GM10266 (cell line): ENCODE data around the gene CARD14.

Experiments
- DNase-seq: peaks from one replicate; pipeline ENCODE4 v3.0.0; 2012; ENCODE audit errors: extremely low spot score
- TF ChIP-seq, protein P1 (sequence below): IDR thresholded peaks from 2 replicates; pipeline ENCODE4 v1.5.1; 2012; ENCODE audit warnings: mild to moderate bottlenecking, low read depth; ENCODE audit not compliant: control insufficient read depth, insufficient read depth; ENCODE audit errors: missing control alignments

CARD14 gene

DNA sequence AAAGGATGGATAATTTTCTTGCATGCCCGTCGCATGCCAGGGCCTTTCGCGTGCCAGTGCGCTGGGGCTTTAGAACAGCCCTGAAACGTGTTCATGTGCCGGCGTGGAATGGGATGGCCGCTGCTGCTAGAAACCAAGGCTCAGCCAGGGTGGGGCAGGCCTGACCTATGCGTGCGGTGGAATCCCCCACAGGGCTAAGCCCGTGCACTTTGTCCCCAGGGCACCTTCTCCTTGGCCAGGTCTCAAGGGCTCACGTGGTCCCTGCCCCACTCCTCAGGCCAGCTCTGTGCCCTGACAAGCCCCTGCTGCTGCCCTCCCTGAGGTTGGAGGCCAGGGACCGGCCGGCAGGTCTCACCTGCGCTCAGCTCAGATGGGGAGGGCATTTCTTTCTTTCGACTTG is 77.7 kb downstream of the CARD14 start:
- TF ChIP-seq, protein P1, sequence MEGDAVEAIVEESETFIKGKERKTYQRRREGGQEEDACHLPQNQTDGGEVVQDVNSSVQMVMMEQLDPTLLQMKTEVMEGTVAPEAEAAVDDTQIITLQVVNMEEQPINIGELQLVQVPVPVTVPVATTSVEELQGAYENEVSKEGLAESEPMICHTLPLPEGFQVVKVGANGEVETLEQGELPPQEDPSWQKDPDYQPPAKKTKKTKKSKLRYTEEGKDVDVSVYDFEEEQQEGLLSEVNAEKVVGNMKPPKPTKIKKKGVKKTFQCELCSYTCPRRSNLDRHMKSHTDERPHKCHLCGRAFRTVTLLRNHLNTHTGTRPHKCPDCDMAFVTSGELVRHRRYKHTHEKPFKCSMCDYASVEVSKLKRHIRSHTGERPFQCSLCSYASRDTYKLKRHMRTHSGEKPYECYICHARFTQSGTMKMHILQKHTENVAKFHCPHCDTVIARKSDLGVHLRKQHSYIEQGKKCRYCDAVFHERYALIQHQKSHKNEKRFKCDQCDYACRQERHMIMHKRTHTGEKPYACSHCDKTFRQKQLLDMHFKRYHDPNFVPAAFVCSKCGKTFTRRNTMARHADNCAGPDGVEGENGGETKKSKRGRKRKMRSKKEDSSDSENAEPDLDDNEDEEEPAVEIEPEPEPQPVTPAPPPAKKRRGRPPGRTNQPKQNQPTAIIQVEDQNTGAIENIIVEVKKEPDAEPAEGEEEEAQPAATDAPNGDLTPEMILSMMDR, result no peak
- no peak for DNase-seq

DNA sequence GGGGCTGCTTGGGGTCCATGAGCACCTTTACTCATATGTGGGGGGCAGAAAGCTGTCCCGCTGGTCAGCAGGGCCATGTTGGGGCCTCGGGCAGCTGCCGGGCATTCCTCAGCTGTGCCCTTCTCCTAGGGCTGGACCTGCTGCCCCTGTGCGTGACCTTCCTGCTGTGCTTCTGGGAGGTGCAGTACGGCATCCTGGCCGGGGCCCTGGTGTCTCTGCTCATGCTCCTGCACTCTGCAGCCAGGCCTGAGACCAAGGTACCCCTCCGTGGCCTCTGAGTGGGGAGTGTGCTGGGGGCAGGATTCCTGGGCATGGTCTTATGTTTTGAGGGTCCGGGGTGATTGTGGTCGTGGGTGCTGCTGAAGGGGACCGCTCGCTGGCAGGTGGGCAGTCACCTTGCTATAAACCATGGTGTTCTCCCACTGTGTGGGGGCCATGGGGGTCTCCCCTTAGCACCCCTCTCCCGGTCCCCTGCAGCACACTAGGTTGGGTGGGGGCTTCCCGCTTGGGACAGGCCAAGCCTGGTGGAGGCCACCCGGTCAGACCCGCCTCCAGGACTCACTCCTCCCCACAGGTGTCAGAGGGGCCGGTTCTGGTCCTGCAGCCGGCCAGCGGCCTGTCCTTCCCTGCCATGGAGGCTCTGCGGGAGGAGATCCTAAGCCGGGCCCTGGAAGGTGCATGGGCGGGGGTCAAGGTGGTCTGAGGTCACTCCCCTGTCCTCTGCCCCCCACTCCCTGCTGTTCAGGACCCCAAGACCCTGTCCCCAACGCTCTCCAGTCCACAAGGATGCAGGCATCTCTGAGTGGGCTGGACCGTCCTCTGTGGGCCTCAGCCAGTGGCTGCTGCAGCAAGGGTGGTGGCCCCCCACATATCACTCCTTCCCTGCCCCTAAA is 78.4 kb downstream of the CARD14 start:
- TF ChIP-seq, protein P1, result no peak
- no peak for DNase-seq

DNA sequence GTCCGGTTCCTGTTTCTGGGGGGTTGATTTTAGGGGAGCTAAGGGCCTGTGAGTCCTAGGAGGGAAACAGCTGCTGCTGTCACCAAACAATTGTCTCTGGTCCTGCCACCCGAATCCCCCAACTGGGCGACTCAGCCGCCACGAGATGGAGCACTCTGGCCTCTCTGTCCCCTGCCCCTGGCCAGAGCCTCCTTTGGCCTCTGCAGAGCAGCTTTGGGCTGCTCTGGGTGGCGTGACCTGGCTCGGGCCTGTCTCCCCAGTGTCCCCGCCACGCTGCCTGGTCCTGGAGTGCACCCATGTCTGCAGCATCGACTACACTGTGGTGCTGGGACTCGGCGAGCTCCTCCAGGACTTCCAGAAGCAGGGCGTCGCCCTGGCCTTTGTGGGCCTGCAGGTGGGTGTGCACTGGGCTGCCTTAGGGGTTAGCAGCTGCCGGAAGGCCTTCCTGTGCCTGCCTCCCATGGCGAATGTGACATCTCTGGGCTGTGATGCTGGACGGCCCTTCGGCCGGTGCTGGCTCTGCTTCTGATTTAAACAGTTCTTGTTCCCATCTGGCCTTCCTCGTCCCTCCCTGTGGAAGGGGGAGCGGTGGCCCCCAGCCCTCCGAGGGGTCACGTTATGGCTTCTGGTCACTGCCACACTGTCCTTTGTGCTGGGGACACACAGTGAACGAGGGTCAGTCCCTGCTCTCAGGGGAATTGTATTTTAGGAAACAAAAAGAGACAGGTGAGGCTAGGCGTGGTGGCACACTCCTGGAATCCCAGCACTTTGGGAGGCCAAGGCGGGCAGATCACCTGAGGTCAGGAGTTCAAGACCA is 79.3 kb downstream of the CARD14 start:
- DNase-seq, result no peak
- TF ChIP-seq, protein P1, result peak; percentile 12

DNA sequence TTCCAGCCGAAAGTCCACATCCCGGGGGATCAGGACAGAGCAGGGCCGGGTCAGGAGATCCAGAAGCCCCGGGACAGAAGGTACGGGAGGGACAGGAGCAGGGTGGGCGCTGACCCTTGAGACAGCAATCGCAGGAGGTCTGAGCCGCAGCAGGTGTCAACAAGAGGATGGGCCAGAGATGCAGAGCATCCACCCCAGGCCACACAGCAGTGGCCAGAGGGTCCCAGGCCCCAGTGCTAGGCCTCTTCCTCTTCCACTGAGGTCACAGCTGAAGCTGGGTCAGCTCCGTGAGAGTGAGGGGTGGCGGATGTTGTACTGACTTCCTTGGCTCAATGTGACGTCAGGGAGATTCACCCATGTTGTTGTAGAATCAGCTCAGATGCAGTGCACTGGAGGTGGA is 82.1 kb downstream of the CARD14 start:
- TF ChIP-seq, protein P1, result no peak
- no peak for DNase-seq

DNA sequence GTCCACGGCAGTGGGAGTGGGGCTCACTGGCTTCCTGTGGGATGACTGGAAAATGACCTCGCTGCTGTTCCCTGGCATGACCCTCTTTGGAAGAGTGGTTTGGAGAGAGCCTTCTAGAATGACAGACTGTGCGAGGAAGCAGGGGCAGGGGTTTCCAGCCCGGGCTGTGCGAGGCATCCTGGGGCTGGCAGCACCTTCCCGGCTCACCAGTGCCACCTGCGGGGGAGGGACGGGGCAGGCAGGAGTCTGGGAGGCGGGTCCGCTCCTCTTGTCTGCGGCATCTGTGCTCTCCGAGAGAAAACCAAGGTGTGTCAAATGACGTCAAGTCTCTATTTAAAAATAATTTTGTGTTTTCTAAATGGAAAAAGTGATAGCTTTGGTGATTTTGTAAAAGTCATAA is 83.0 kb downstream of the CARD14 start:
- TF ChIP-seq, protein P1, result peak; percentile 63
- peak; percentile 75 for DNase-seq

DNA sequence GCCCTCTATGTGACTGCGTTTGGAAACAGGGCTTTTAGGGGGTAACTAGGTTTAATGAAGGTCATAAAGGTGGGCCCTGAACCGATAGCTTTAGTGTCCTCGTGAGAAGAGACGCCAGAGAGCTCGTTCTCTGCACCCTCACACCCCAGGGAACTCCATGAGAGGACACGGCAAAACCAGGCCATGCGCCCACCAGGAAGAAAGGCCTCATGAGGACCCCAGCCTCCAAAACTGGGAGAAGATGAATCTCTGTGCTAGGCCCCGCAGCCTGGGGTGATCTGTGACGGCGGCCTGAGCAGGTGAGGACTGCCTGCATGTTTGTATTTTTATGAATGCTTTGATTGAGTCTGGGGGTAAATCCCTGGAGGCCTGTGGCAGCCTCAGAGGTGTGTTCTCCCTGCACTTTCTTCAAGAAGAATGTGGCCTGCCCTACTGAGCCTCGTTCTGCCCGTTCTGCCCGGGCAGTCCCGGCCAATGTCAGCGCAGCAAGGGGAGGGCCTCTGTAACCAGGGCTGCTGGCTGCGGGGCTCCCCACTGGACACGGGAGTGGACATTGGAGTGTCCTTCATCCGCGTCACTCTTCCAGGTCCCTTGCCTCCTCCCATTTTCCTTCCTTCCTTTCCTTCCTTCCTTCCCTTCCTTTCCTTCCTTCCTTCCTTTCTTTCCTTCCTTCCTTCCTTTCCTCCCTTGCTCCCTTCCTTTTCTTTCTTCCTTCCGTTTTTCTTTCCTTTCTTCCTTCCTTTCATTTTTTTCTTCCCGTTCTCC is 84.0 kb downstream of the CARD14 start:
- TF ChIP-seq, protein P1, result no peak

More for the DNA sequence above, 84.0 kb downstream of the CARD14 start:
- DNase-seq, result no peak
